ENCODE results near the gene TFAP2A.

The TFAP2A gene

GRCh38 chr6:10414756-10415616 lies at the start of gene TFAP2A:
Gene TFAP2A, minus strand, starts transcription at chr6:10415074. Its CDS starts 83 bp downstream, at chr6:10414991.
- no peak for DNase-seq

GRCh38 chr6:10463491-10464481 lies 48.9 kb upstream of the TFAP2A start:
- no peak for DNase-seq

- no peak for DNase-seq
Observed at GRCh38 chr6:10463040-10463439, 48.2 kb upstream of the TFAP2A start.

GRCh38 chr6:10461850-10462249 lies 47.0 kb upstream of the TFAP2A start:
- no peak for DNase-seq

- no peak for DNase-seq
Observed at GRCh38 chr6:10460096-10460495, 45.2 kb upstream of the TFAP2A start.

GRCh38 chr6:10458287-10458686 lies 43.4 kb upstream of the TFAP2A start:
- no peak for DNase-seq

GRCh38 chr6:10453596-10453995 lies 38.7 kb upstream of the TFAP2A start:
- DNase-seq = no peak

GRCh38 chr6:10451828-10452509 lies 37.1 kb upstream of the TFAP2A start:
- DNase-seq = no peak

- no peak for DNase-seq
Observed at GRCh38 chr6:10451394-10451793, 36.5 kb upstream of the TFAP2A start.

GRCh38 chr6:10449751-10450150 lies 34.9 kb upstream of the TFAP2A start:
- DNase-seq = no peak

- no peak for DNase-seq
Observed at GRCh38 chr6:10448096-10448495, 33.2 kb upstream of the TFAP2A start.

GRCh38 chr6:10446548-10446947 lies 31.7 kb upstream of the TFAP2A start:
- no peak for DNase-seq

- no peak for DNase-seq
Observed at GRCh38 chr6:10441655-10442009, 26.8 kb upstream of the TFAP2A start.

- DNase-seq = no peak
Observed at GRCh38 chr6:10441004-10441654, 26.3 kb upstream of the TFAP2A start.

GRCh38 chr6:10437891-10438290 lies 23.0 kb upstream of the TFAP2A start:
- DNase-seq = no peak

GRCh38 chr6:10434235-10434634 lies 19.4 kb upstream of the TFAP2A start:
- no peak for DNase-seq

GRCh38 chr6:10433322-10433721 lies 18.4 kb upstream of the TFAP2A start:
- DNase-seq = no peak

- DNase-seq = no peak
Observed at GRCh38 chr6:10431423-10432164, 16.7 kb upstream of the TFAP2A start.

- DNase-seq = peak; percentile 53
Observed at GRCh38 chr6:10429638-10430427, 15.0 kb upstream of the TFAP2A start.

- DNase-seq = no peak
Observed at GRCh38 chr6:10426781-10427279, 12.0 kb upstream of the TFAP2A start.

All from NCI-H1436 (cell line).